HG03066 (cell line): ENCODE data around the gene ATP9A.

Experiments used
- ATAC-seq: cut with Tn5 transposase; IDR thresholded peaks from one replicate; pipeline ENCODE4 v1.9.1; 2021; ENCODE audit warnings: low read depth; ENCODE audit not compliant: unreplicated experiment

Gene ATP9A

GRCh38 chr20:51563174-51563485 lies 205.1 kb downstream of the ATP9A start:
- ATAC-seq: no peak

- ATAC-seq: no peak
Measured at GRCh38 chr20:51562332-51563173, 205.6 kb downstream of the ATP9A start.

- no peak for ATAC-seq
Measured at GRCh38 chr20:51562027-51562331, 206.2 kb downstream of the ATP9A start.

GRCh38 chr20:51560550-51561307 lies 207.5 kb downstream of the ATP9A start:
- ATAC-seq: no peak

- ATAC-seq: no peak
Measured at GRCh38 chr20:51560042-51560441, 208.1 kb downstream of the ATP9A start.

DNA sequence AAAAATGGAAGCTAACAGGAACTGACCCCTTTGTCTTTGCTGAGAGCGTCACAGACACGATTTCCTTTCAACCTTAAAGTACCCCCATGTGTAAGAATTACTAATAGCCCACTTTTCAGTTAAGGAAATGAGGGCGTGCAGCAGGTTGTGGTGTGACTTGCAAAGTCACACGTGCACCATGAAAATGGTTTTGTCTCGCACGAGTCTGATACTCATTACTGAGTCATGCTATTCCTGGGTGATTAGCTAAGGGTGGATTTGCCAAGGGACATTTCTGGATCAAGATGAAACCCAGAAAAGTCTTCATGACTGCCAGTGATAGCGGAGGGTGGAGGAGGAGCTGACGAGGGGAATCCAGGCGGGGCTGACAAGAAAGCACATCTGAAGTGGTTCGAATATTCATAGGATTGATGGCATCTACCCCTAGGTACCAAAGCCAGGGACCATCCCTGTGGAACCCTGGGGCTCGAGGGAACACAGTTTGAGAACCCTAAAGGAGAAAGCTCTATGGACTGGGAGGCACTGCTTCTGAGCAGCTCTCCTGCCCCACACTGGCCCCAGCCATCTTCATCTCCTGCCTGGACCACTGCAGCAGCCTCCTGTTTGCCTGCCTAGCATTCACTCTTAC lies 213.5 kb downstream of the ATP9A start:
- no peak for ATAC-seq

DNA sequence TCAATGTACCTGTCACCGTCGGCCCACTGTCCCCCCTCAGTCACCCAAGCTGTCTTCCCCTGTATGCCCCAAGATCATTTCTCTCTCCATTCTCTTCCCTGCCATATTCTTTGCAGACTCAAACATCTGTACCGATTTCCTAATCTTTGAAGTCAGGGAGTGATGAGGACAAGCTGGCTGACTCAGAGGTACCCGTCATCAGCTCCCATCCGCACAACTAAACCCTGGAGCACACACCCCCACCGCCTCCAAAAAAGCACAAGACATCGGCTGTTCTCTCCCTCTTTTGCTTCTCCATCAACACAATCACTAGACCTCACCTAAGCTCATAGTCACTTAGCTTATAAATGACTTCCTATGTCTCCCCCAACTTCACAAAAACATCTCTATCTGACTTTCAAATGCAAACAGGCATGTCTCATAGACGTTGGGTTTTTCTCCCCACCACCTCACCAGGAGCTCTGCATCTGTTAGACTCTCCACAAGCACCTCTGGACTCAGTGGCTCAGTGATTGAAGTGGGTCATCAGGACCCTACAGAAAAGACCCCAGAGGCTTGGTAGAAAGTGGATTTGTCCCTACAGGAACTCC lies 214.2 kb downstream of the ATP9A start:
- no peak for ATAC-seq

- ATAC-seq: no peak
Measured at GRCh38 chr20:51551186-51551585, 217.0 kb downstream of the ATP9A start.

GRCh38 chr20:51549474-51549873 lies 218.7 kb downstream of the ATP9A start:
- ATAC-seq: no peak

DNA sequence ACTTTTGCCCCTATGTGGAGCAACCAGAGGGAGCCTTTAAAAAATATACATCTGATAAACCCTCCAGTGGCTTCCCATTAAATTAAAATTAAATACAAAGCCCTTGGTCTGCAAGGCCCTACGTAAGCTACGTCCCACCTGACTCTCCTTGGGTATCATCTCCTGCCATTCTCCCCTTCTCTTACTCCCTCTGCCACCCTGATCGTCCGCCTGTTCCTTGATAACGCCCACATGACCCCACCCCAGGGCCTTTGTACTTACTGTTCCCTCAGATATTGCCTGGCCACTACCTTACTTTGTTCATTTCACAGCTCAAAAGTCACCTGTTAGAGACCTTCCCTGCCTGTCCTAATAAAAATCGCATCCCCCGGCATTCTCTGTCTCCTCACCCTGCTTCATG lies 220.2 kb downstream of the ATP9A start:
- ATAC-seq: no peak
